IPS DF 6.9 (cell line): ENCODE measurements around the gene NUDT22.

Experiments used
- DNase-seq: peaks from one replicate; pipeline ENCODE4 v3.0.0-alpha.2; 2013; ENCODE audit warnings: low read depth, low spot score
- H3K27ac ChIP-seq: one replicate; pipeline ENCODE4 v1.5.1; 2013; ENCODE audit warnings: low read length, control low read depth
- H3K27me3 ChIP-seq: 2 replicates; pipeline ENCODE4 v1.6.1; 2013; ENCODE audit warnings: mild to moderate bottlenecking, low read length; ENCODE audit not compliant: control insufficient read depth, insufficient read depth
- H3K36me3 ChIP-seq: 2 replicates; pipeline ENCODE4 v1.6.1; 2013; ENCODE audit warnings: low read length; ENCODE audit not compliant: control insufficient read depth, insufficient read depth
- H3K4me1 ChIP-seq: 2 replicates; pipeline ENCODE4 v1.6.1; 2013; ENCODE audit warnings: low read length; ENCODE audit not compliant: control insufficient read depth, insufficient read depth
- H3K4me3 ChIP-seq: 2 replicates; pipeline ENCODE4 v1.5.1; 2013; ENCODE audit warnings: mild to moderate bottlenecking, low read length
- H3K9me3 ChIP-seq: 2 replicates; pipeline ENCODE4 v1.6.1; 2013; ENCODE audit warnings: low read length, inconsistent platforms; ENCODE audit not compliant: control insufficient read depth, insufficient read depth
- WGBS: extraction: QIAGEN DNeasy Blood & Tissue Kit; methylation state at CpG from one replicate; pipeline ENCODE4 v1.1.7; 2013; ENCODE audit warnings: mixed read lengths, missing lambda C conversion rate; ENCODE audit not compliant: insufficient read length, insufficient coverage; 5-methylcytosine and 5-hydroxymethylcytosine counted together

Gene NUDT22

DNA sequence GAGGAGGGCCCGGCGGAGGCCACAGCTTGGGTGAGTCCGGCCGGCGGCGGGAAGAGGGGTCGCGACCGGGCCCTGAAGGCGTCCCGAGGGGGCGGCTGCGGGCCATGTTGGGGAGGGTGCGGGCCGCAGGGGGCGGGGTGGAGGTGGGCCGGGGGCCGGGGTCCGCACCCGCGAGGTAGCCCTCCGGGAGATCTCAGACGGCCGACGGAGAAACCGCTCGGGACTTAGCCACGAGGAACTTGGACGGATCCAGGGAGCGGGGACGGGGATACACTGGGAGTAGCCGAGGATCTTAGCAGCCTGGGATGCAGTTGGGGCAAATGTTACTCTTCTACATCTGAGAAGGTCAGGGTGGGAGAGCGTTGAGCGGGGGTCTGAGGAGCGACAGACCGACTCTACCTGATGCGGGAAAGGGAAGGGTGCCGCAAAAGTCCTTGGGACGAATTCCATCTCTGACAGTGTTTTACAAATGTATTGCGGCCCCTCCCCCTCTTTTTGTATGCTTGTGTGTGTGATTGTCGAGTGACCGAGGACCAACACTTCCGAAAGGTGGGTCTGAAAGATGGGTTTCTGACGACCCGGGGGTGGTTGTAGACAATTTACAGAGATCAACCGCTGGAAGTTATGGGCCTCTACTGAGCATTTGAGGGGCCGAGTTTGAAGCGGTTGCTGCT is 39.4 kb upstream of the NUDT22 start:
- Histone ChIP-seq H3K4me1 (no peaks in the 10 kb centered on the region), H3K9me3 (no peaks in the 10 kb centered on the region), H3K27me3 (no peaks in the 10 kb centered on the region), H3K27ac (no peak overlapping the region), H3K4me3 (no peak overlapping the region; the same call in 1 of the 2 replicates), H3K36me3 (no peaks in the 10 kb centered on the region)
- no peak for DNase-seq
- WGBS: no CpG with 5 or more reads among the region's 48 CpGs

- H3K9me3 ChIP-seq: no peaks in the 10 kb centered on the region
- H3K4me3 ChIP-seq: no peak overlapping the region
- H3K4me1 ChIP-seq: no peaks in the 10 kb centered on the region
- no CpG with 5 or more reads among the region's 5 CpGs for WGBS
- H3K27ac ChIP-seq: no peak overlapping the region
- H3K27me3 ChIP-seq: no peaks in the 10 kb centered on the region
- H3K36me3 ChIP-seq: peaks cover 33% of the 10 kb centered on the region
- no peak for DNase-seq
Measured at GRCh38 chr11:64192434-64192833, 33.6 kb upstream of the NUDT22 start.

GRCh38 chr11:64196626-64197025 is 29.4 kb upstream of the NUDT22 start:
- no peaks in the 10 kb centered on the region for H3K4me1 ChIP-seq
- no peak overlapping the region for H3K27ac ChIP-seq
- peaks cover 52% of the 10 kb centered on the region for H3K36me3 ChIP-seq
- H3K27me3 ChIP-seq: no peaks in the 10 kb centered on the region
- H3K9me3 ChIP-seq: no peaks in the 10 kb centered on the region
- WGBS: no CpG with 5 or more reads among the region's 9 CpGs
- no peak for DNase-seq
- H3K4me3 ChIP-seq: no peak overlapping the region

DNA sequence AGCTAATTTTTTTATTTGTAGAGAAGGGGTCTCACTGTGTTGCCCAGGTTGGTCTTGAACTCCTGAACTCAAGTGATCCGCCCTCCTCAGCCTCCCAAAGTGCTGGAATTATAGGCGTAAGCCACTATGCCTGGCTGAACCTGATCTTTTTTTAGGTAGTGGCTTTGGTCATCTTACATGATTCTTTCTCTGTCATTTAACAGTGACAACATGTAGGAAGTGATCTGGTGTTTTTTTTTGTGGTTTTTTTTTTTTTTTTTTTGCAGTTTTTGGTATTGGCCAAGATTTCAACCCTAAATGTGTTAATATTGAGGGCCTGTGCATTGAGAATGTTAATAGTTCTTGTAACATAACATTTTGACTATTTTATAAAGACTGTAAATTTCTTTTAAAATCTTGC is 27.6 kb upstream of the NUDT22 start:
- Histone ChIP-seq H3K36me3 (peaks cover 61% of the 10 kb centered on the region), H3K9me3 (no peaks in the 10 kb centered on the region), H3K4me1 (no peaks in the 10 kb centered on the region), H3K4me3 (no peak overlapping the region), H3K27me3 (no peaks in the 10 kb centered on the region), H3K27ac (no peak overlapping the region)
- no peak for DNase-seq
- WGBS: no CpG with 5 or more reads among the region's 2 CpGs

DNA sequence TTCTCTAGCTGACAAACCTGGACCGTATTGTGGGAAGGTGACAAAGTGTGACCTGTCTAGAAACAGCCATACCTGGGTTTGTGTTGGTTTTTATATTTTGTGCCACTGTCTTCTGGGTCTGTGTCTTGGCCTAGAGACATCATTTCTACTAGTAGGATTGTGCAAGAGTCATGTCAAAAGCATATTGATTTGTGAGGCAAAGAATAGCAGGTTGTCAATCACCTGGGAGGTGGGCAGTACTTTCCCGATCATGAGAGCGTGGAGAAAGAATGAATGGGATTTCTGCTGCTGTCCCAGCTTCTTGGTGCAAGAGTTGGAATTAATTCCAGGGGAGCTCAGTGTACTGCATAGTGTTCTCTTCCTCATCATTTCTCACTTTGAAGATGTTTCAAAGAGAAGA is 24.5 kb upstream of the NUDT22 start:
- Histone ChIP-seq H3K27me3 (no peaks in the 10 kb centered on the region), H3K27ac (no peak overlapping the region), H3K4me3 (no peak overlapping the region), H3K9me3 (no peaks in the 10 kb centered on the region), H3K36me3 (peaks cover 59% of the 10 kb centered on the region), H3K4me1 (no peaks in the 10 kb centered on the region)
- WGBS: no CpG with 5 or more reads among the region's 3 CpGs
- DNase-seq: no peak

- Histone ChIP-seq H3K9me3 (no peaks in the 10 kb centered on the region), H3K4me1 (peaks cover 2% of the 10 kb centered on the region; the same call in 1 of the 2 replicates), H3K27ac (no peak overlapping the region), H3K27me3 (no peaks in the 10 kb centered on the region), H3K4me3 (no peak overlapping the region), H3K36me3 (peaks cover 57% of the 10 kb centered on the region)
- no CpG with 5 or more reads among the region's 9 CpGs for WGBS
- no peak for DNase-seq
Measured at GRCh38 chr11:64202992-64203391, 23.1 kb upstream of the NUDT22 start.

GRCh38 chr11:64203421-64204079 is 22.5 kb upstream of the NUDT22 start:
- H3K36me3 ChIP-seq: peaks cover 52% of the 10 kb centered on the region

GRCh38 chr11:64204080-64204440 is 22.0 kb upstream of the NUDT22 start:
- Histone ChIP-seq H3K36me3 (peaks cover 52% of the 10 kb centered on the region), H3K27ac (no peak overlapping the region), H3K4me1 (peaks cover 2% of the 10 kb centered on the region; the same call in 1 of the 2 replicates), H3K4me3 (no peak overlapping the region), H3K9me3 (no peaks in the 10 kb centered on the region), H3K27me3 (no peaks in the 10 kb centered on the region)
- DNase-seq: no peak
- no CpG with 5 or more reads among the region's 16 CpGs for WGBS

More at GRCh38 chr11:64203421-64204079, 22.5 kb upstream of the NUDT22 start:
- no CpG with 5 or more reads among the region's 27 CpGs for WGBS
- Histone ChIP-seq H3K27ac (no peak overlapping the region), H3K4me1 (peaks cover 2% of the 10 kb centered on the region; the same call in 1 of the 2 replicates), H3K9me3 (no peaks in the 10 kb centered on the region), H3K27me3 (no peaks in the 10 kb centered on the region), H3K4me3 (no peak overlapping the region)
- no peak for DNase-seq

DNA sequence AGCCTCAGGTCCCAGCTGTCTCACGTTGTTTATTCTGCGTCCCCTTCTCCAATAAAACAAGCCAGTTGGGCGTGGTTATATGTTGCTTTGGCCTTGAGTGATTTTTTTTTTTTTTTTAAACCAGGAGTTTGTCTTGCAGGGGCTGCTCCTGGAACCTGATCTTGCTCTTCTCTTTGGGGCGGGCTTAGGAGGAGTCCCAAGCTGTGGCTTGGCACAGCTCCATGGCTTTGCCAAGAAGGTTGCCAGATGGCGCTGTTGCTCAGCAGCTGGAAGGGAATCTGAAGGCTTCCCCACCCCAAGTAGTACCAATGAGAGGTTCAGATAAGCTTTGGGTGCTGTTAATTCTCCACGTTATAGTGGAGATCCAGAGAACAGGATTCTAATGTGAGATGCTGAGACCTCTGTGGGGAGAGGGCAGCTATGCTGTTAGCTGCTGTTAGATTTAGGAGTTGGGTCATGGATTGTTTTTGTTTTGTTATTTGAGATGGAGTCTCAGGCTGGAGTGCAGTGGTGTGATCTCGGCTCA is 21.5 kb upstream of the NUDT22 start:
- Histone ChIP-seq H3K9me3 (no peaks in the 10 kb centered on the region), H3K27me3 (no peaks in the 10 kb centered on the region), H3K27ac (no peak overlapping the region), H3K36me3 (peaks cover 52% of the 10 kb centered on the region), H3K4me3 (no peak overlapping the region), H3K4me1 (peaks cover 2% of the 10 kb centered on the region; the same call in 1 of the 2 replicates)
- no CpG with 5 or more reads among the region's 7 CpGs for WGBS
- peak; percentile 63 for DNase-seq

GRCh38 chr11:64206457-64207255 is 19.4 kb upstream of the NUDT22 start, which contains the start of gene FERMT3:
FERMT3 (plus strand) TSS chr11:64206721; CDS start chr11:64207365, 644 bp downstream.
- peaks cover 2% of the 10 kb centered on the region; the same call in 1 of the 2 replicates for H3K4me1 ChIP-seq
- no peak for DNase-seq
- peaks cover 41% of the 10 kb centered on the region for H3K36me3 ChIP-seq

More at GRCh38 chr11:64206457-64207255, 19.4 kb upstream of the NUDT22 start, which contains the start of gene FERMT3:
- no peak within 1 kb of the TSS for H3K27ac ChIP-seq
- no peaks in the 10 kb centered on the region for H3K9me3 ChIP-seq
- H3K4me3 ChIP-seq: no peak within 1 kb of the TSS
- WGBS: no CpG with 5 or more reads among the region's 27 CpGs
- H3K27me3 ChIP-seq: no peaks in the 10 kb centered on the region
